ENCODE results near the gene STARD10. TPM values are rescaled to one million over a fixed set of nuclear protein-coding genes. Genes with fewer than 3 reads are reported as not detected.

The STARD10 gene
- total RNA-seq, 1 donor from 2014 or later = 19.8 TPM

GRCh38 chr11:72770799-72771198 is 23.0 kb downstream of the STARD10 start:
- H3K27ac Mint-ChIP-seq = no peak overlapping the region
- no peaks in the 10 kb centered on the region for H3K4me1 Mint-ChIP-seq (ENCODE audit: low read depth)
- H3K27me3 Mint-ChIP-seq (ENCODE audit: insufficient read depth) = peaks cover 5% of the 10 kb centered on the region
- DNase-seq (ENCODE audit: low spot score) = no peak
- intact Hi-C loops (cut with micrococcal nuclease) = no loop called here
- H3K9me3 Mint-ChIP-seq = no peaks in the 10 kb centered on the region
- peaks cover 2% of the 10 kb centered on the region for H3K36me3 Mint-ChIP-seq (ENCODE audit: low read depth)
- no peak overlapping the region for H3K4me3 Mint-ChIP-seq

GRCh38 chr11:72769680-72770079 is 24.2 kb downstream of the STARD10 start:
- H3K27me3 Mint-ChIP-seq (ENCODE audit: insufficient read depth) = peaks cover 5% of the 10 kb centered on the region
- H3K4me3 Mint-ChIP-seq = no peak overlapping the region
- no peak for DNase-seq (ENCODE audit: low spot score)
- H3K4me1 Mint-ChIP-seq (ENCODE audit: low read depth) = no peaks in the 10 kb centered on the region
- H3K9me3 Mint-ChIP-seq = no peaks in the 10 kb centered on the region
- intact Hi-C loops (cut with micrococcal nuclease) = no loop called here
- H3K36me3 Mint-ChIP-seq (ENCODE audit: low read depth) = peaks cover 2% of the 10 kb centered on the region
- H3K27ac Mint-ChIP-seq = no peak overlapping the region

- no peak overlapping the region for H3K4me3 Mint-ChIP-seq
- peaks cover 2% of the 10 kb centered on the region for H3K36me3 Mint-ChIP-seq (ENCODE audit: low read depth)
- peaks cover 5% of the 10 kb centered on the region for H3K27me3 Mint-ChIP-seq (ENCODE audit: insufficient read depth)
- H3K27ac Mint-ChIP-seq = no peak overlapping the region
- DNase-seq (ENCODE audit: low spot score) = no peak
- no peaks in the 10 kb centered on the region for H3K9me3 Mint-ChIP-seq
- intact Hi-C loops (cut with micrococcal nuclease) = no loop called here
- peaks cover 6% of the 10 kb centered on the region for H3K4me1 Mint-ChIP-seq (ENCODE audit: low read depth)
Observed at GRCh38 chr11:72768581-72768980, 25.3 kb downstream of the STARD10 start.

- DNase-seq (ENCODE audit: low spot score) = no peak
- intact Hi-C loops (cut with micrococcal nuclease) = no loop called here
- Mint-ChIP-seq H3K27me3 (ENCODE audit: insufficient read depth) (peaks cover 5% of the 10 kb centered on the region), H3K9me3 (no peaks in the 10 kb centered on the region), H3K36me3 (ENCODE audit: low read depth) (peaks cover 2% of the 10 kb centered on the region), H3K27ac (no peak overlapping the region), H3K4me1 (ENCODE audit: low read depth) (peaks cover 18% of the 10 kb centered on the region), H3K4me3 (no peak overlapping the region)
Observed at GRCh38 chr11:72767203-72768062, 26.4 kb downstream of the STARD10 start.

GRCh38 chr11:72766152-72766902 is 27.5 kb downstream of the STARD10 start:
- DNase-seq (ENCODE audit: low spot score) = no peak
- Mint-ChIP-seq H3K27ac (no peak overlapping the region), H3K9me3 (no peaks in the 10 kb centered on the region), H3K36me3 (ENCODE audit: low read depth) (peaks cover 2% of the 10 kb centered on the region), H3K4me3 (no peak overlapping the region), H3K4me1 (ENCODE audit: low read depth) (peaks cover 25% of the 10 kb centered on the region), H3K27me3 (ENCODE audit: insufficient read depth) (peaks cover 5% of the 10 kb centered on the region)
- intact Hi-C loops (cut with micrococcal nuclease) = no loop called here

GRCh38 chr11:72764503-72764902 is 29.3 kb downstream of the STARD10 start:
- Mint-ChIP-seq H3K9me3 (no peaks in the 10 kb centered on the region), H3K4me1 (ENCODE audit: low read depth) (peaks cover 32% of the 10 kb centered on the region), H3K4me3 (no peak overlapping the region), H3K36me3 (ENCODE audit: low read depth) (peaks cover 6% of the 10 kb centered on the region), H3K27ac (no peak overlapping the region), H3K27me3 (ENCODE audit: insufficient read depth) (no peaks in the 10 kb centered on the region)
- intact Hi-C loops (cut with micrococcal nuclease) = no loop called here
- DNase-seq (ENCODE audit: low spot score) = no peak

- H3K27ac Mint-ChIP-seq = no peak overlapping the region
- peaks cover 7% of the 10 kb centered on the region for H3K36me3 Mint-ChIP-seq (ENCODE audit: low read depth)
- H3K4me3 Mint-ChIP-seq = no peak overlapping the region
- no peaks in the 10 kb centered on the region for H3K9me3 Mint-ChIP-seq
- intact Hi-C loops (cut with micrococcal nuclease) = loop anchor here (1.0 kb wide), 1 partner anchor 12 kb away; the partner anchor contains the start of gene ARAP1
- no peak for DNase-seq (ENCODE audit: low spot score)
- H3K27me3 Mint-ChIP-seq (ENCODE audit: insufficient read depth) = no peaks in the 10 kb centered on the region
- H3K4me1 Mint-ChIP-seq (ENCODE audit: low read depth) = peaks cover 32% of the 10 kb centered on the region
Observed at GRCh38 chr11:72763823-72764222, 30.0 kb downstream of the STARD10 start.

GRCh38 chr11:72762641-72763304 is 31.1 kb downstream of the STARD10 start:
- peaks cover 32% of the 10 kb centered on the region for H3K4me1 Mint-ChIP-seq (ENCODE audit: low read depth)
- H3K27ac Mint-ChIP-seq = peak overlapping the region; percentile 25
- H3K36me3 Mint-ChIP-seq (ENCODE audit: low read depth) = peaks cover 10% of the 10 kb centered on the region
- peak overlapping the region; percentile 27 for H3K4me3 Mint-ChIP-seq
- no peaks in the 10 kb centered on the region for H3K9me3 Mint-ChIP-seq
- intact Hi-C loops (cut with micrococcal nuclease) = loop anchor here (1.0 kb wide), 1 partner anchor 10 kb away; the partner anchor contains the start of gene ARAP1
- no peaks in the 10 kb centered on the region for H3K27me3 Mint-ChIP-seq (ENCODE audit: insufficient read depth)
- no peak for DNase-seq (ENCODE audit: low spot score)

GRCh38 chr11:72760539-72761405 is 33.1 kb downstream of the STARD10 start:
- Mint-ChIP-seq H3K4me1 (ENCODE audit: low read depth) (peaks cover 32% of the 10 kb centered on the region), H3K4me3 (no peak overlapping the region), H3K36me3 (ENCODE audit: low read depth) (peaks cover 16% of the 10 kb centered on the region), H3K9me3 (no peaks in the 10 kb centered on the region), H3K27ac (no peak overlapping the region), H3K27me3 (ENCODE audit: insufficient read depth) (no peaks in the 10 kb centered on the region)
- no peak for DNase-seq (ENCODE audit: low spot score)
- intact Hi-C loops (cut with micrococcal nuclease) = no loop called here

- no peaks in the 10 kb centered on the region for H3K9me3 Mint-ChIP-seq
- no peak overlapping the region for H3K27ac Mint-ChIP-seq
- H3K4me3 Mint-ChIP-seq = no peak overlapping the region
- DNase-seq (ENCODE audit: low spot score) = no peak
- H3K27me3 Mint-ChIP-seq (ENCODE audit: insufficient read depth) = no peaks in the 10 kb centered on the region
- peaks cover 32% of the 10 kb centered on the region for H3K4me1 Mint-ChIP-seq (ENCODE audit: low read depth)
- intact Hi-C loops (cut with micrococcal nuclease) = no loop called here
- H3K36me3 Mint-ChIP-seq (ENCODE audit: low read depth) = peaks cover 16% of the 10 kb centered on the region
Observed at GRCh38 chr11:72759468-72759985, 34.3 kb downstream of the STARD10 start.

- Mint-ChIP-seq H3K4me1 (ENCODE audit: low read depth) (peaks cover 29% of the 10 kb centered on the region), H3K4me3 (no peak overlapping the region), H3K27me3 (ENCODE audit: insufficient read depth) (no peaks in the 10 kb centered on the region), H3K27ac (no peak overlapping the region), H3K9me3 (no peaks in the 10 kb centered on the region), H3K36me3 (ENCODE audit: low read depth) (peaks cover 20% of the 10 kb centered on the region)
- intact Hi-C loops (cut with micrococcal nuclease) = no loop called here
- no peak for DNase-seq (ENCODE audit: low spot score)
Observed at GRCh38 chr11:72758690-72759389, 35.0 kb downstream of the STARD10 start.

Measured in activated T-helper 1 cell treated with anti-CD3 and anti-CD28 coated beads, Interleukin-12 subunit alpha, Interleukin-12 subunit beta, Interleukin-2, Interleukin-4 antibody, amounts not matched to agents 30 ng/mL and 10 ng/mL and 1 ng/mL, durations not matched to agents 14 hours and 24 hours and 36 hours (primary cell).